Progenitor cell of endocrine pancreas (in vitro differentiated cells): Measurements from ENCODE around the gene ZSWIM6. TPM values are rescaled to one million over a fixed set of nuclear protein-coding genes. Genes with fewer than 3 reads are reported as not detected.

Experiments
- DNase-seq: peaks from one replicate; pipeline ENCODE4 v3.0.0; 2021; ENCODE audit warnings: low spot score; ENCODE audit not compliant: unreplicated experiment
- H3K27ac Mint-ChIP-seq: 2 replicates; pipeline ENCODE4 v1.8.0; 2021; ENCODE audit warnings: mild to moderate bottlenecking, moderate library complexity, mixed read lengths
- H3K27me3 Mint-ChIP-seq: 2 replicates; pipeline ENCODE4 v1.8.0; 2021; ENCODE audit warnings: mixed read lengths
- H3K36me3 Mint-ChIP-seq: 2 replicates; pipeline ENCODE4 v1.8.0; 2022; ENCODE audit warnings: mixed read lengths; ENCODE audit not compliant: insufficient read depth
- H3K4me1 Mint-ChIP-seq: 2 replicates; pipeline ENCODE4 v1.8.0; 2021; ENCODE audit warnings: low read depth, mixed read lengths
- H3K4me3 Mint-ChIP-seq: 2 replicates; pipeline ENCODE4 v1.8.0; 2021; ENCODE audit warnings: low read depth, mild to moderate bottlenecking, moderate library complexity, mixed read lengths
- H3K9me3 Mint-ChIP-seq: 2 replicates; pipeline ENCODE4 v1.8.0; 2021; ENCODE audit warnings: low read depth, mixed read lengths
- CTCF ChIP-seq: fragments of 200-600 bp; sonication (generic); IDR thresholded peaks from one replicate; pipeline ENCODE4 v1.5.0; 2021; ENCODE audit warnings: antibody characterized with exemption, mild to moderate bottlenecking; ENCODE audit not compliant: unreplicated experiment
- total RNA-seq: library from RNA; stranded (reverse); gene quantifications from 2 replicates; pipeline ENCODE4 v1.2.1, GENCODE V29; 2021

Gene ZSWIM6
- total RNA-seq, 1 donor from 2014 or later: 35.2 TPM

- no peak for DNase-seq
- peaks cover 17% of the 10 kb centered on the region for H3K4me1 Mint-ChIP-seq
- no peaks in the 10 kb centered on the region for H3K27me3 Mint-ChIP-seq
- peaks cover 10% of the 10 kb centered on the region for H3K36me3 Mint-ChIP-seq
- H3K27ac Mint-ChIP-seq: no peak overlapping the region
- peaks cover 3% of the 10 kb centered on the region for H3K9me3 Mint-ChIP-seq
- no peak overlapping the region for H3K4me3 Mint-ChIP-seq
- TF ChIP-seq CTCF: no peak
These were observed 49.9 kb downstream of the ZSWIM6 start for GRCh38 chr5:61381968-61382367.

- no peak for DNase-seq
- H3K9me3 Mint-ChIP-seq: peaks cover 3% of the 10 kb centered on the region
- H3K27ac Mint-ChIP-seq: no peak overlapping the region
- H3K36me3 Mint-ChIP-seq: peaks cover 3% of the 10 kb centered on the region
- TF ChIP-seq CTCF: no peak
- no peaks in the 10 kb centered on the region for H3K27me3 Mint-ChIP-seq
- H3K4me1 Mint-ChIP-seq: peaks cover 19% of the 10 kb centered on the region
- no peak overlapping the region for H3K4me3 Mint-ChIP-seq
These were observed 53.6 kb downstream of the ZSWIM6 start for GRCh38 chr5:61385627-61386026.

DNA sequence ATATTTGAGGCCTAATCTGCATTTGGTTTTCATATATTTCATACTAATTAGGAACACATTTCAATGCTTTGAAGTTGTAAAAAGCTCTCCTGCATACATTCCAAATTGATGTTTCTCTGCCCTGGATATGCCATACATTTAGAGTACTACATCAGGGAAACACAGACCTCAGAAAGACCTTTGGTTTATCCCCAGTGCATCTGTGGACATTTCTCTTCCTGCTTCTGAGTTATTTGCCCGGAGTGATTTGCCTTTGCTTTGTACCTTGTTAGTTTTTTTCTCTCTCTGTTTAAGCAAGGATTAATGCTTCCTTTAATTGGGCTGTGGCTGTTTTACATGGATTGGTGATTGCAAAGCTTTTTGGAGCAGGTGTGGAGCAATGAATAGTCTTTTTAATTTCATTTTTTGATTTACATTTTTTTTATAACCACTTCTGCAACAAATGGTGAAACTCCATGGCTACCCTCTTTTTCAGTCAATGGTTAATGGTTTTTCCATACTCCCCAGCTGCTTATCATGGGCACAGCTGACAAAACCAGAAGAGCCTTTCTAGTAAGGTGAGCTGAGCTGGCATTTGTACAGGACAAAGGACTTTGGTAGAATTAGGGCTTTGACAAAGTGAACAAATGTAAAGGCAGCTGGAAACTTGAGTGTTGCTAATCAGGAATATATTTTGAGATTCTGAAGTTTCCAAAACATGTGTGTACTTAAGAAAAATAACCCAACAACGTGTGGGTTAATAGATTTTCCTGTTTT lies 54.2 kb downstream of the ZSWIM6 start:
- peaks cover 19% of the 10 kb centered on the region for H3K4me1 Mint-ChIP-seq
- no peak for DNase-seq
- H3K36me3 Mint-ChIP-seq: peaks cover 4% of the 10 kb centered on the region
- TF ChIP-seq CTCF: no peak
- no peak overlapping the region for H3K4me3 Mint-ChIP-seq
- H3K27me3 Mint-ChIP-seq: no peaks in the 10 kb centered on the region
- peak overlapping the region; percentile 22 for H3K27ac Mint-ChIP-seq
- peaks cover 3% of the 10 kb centered on the region for H3K9me3 Mint-ChIP-seq

DNA sequence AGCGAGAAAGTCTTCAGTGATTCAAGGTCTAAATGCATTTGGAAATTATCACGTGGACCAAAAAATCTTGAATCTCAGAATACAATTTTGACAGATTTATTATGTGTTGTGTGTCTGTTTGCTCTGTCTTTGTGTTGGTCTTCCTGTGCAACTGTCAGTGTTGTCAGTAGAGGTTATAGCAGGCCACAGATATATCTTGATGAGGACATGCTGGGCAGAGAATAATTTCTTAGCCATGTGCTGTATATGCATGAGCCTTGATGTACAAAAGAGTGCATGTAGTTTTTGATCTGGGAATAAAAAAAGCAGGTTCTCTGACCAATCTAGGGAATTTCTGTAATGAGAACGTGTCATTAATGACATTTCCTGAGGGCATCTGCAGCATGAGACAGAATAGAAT lies 57.6 kb downstream of the ZSWIM6 start:
- H3K27me3 Mint-ChIP-seq: no peaks in the 10 kb centered on the region
- H3K36me3 Mint-ChIP-seq: peaks cover 7% of the 10 kb centered on the region
- no peak for TF ChIP-seq CTCF
- H3K9me3 Mint-ChIP-seq: no peaks in the 10 kb centered on the region
- DNase-seq: no peak
- peak overlapping the region; percentile 62 for H3K27ac Mint-ChIP-seq
- H3K4me1 Mint-ChIP-seq: peaks cover 25% of the 10 kb centered on the region
- H3K4me3 Mint-ChIP-seq: no peak overlapping the region

DNA sequence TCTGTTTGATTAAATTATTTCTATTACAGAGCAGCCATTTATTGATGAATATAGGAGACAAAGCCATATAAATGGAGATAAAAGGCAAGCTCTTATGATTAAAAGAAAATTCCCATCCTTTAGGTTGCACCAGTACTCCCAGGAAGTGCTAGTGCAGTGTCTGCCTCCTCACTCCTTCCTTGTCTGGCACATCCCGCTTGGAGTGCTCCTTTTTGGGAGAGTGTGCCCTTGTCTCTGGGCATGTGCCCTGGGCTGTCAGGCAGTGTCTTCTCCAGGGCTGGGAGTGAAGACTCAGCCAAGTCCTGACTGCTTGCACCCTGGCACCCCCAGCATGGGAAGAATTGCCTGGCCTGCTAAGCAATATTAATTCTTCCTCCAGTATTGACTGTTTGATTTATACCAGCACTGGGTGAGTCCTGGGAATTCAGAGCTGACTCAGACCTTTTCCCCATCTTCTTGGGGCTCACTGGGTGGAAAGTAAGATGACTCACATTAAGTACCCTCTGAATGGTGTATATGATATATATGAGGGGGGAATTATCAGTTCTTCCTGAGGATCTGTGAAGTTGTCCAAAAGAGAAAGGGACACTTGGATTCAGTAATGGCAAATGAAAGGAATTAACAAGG lies 62.1 kb downstream of the ZSWIM6 start:
- Mint-ChIP-seq H3K27ac (no peak overlapping the region), H3K9me3 (peaks cover 3% of the 10 kb centered on the region), H3K36me3 (peaks cover 9% of the 10 kb centered on the region), H3K4me3 (no peak overlapping the region), H3K27me3 (no peaks in the 10 kb centered on the region), H3K4me1 (peaks cover 13% of the 10 kb centered on the region)
- TF ChIP-seq CTCF: no peak
- no peak for DNase-seq
